Smooth muscle cell (in vitro differentiated cells): ENCODE measurements around the gene TRIP12. TPM values are rescaled to one million over a fixed set of nuclear protein-coding genes. Genes with fewer than 3 reads are reported as not detected.

ENCODE experiments used
- DNase-seq: peaks from one replicate; lab custom pipeline; 2025; ENCODE audit not compliant: unreplicated experiment; lab: John Stamatoyannopoulos, UW
- H2AFZ ChIP-seq: fragments of 200-600 bp; sonication (generic); 2 replicates; pipeline ENCODE4 v1.6.0; 2016; ENCODE audit warnings: antibody characterized with exemption, low read depth, mild to moderate bottlenecking
- H3F3A ChIP-seq: fragments of 200-600 bp; sonication (generic); 2 replicates; pipeline ENCODE4 v1.6.0; 2017; ENCODE audit warnings: antibody characterized with exemption, low read depth
- H3K27ac ChIP-seq: fragments of 200-600 bp; sonication (generic); 2 replicates; pipeline ENCODE4 v1.5.1; 2016; ENCODE audit warnings: low read depth, mild to moderate bottlenecking
- H3K27me3 ChIP-seq: fragments of 200-600 bp; sonication (generic); 2 replicates; pipeline ENCODE4 v1.6.1; 2016; ENCODE audit warnings: low read depth, mild to moderate bottlenecking
- H3K36me3 ChIP-seq: fragments of 200-600 bp; sonication (generic); 2 replicates; pipeline ENCODE4 v1.5.1; 2016; ENCODE audit warnings: low read depth
- H3K4me1 ChIP-seq: fragments of 200-600 bp; sonication (generic); 2 replicates; pipeline ENCODE4 v1.5.1; 2016; ENCODE audit warnings: low read depth
- H3K4me2 ChIP-seq: fragments of 200-600 bp; sonication (generic); 2 replicates; pipeline ENCODE4 v1.6.0; 2016; ENCODE audit warnings: mild to moderate bottlenecking
- H3K4me3 ChIP-seq: fragments of 200-600 bp; sonication (generic); 2 replicates; pipeline ENCODE4 v1.5.1; 2016; ENCODE audit warnings: mild to moderate bottlenecking
- H3K79me2 ChIP-seq: fragments of 200-600 bp; sonication (generic); 2 replicates; pipeline ENCODE4 v1.6.0; 2016; ENCODE audit warnings: low read depth, mild to moderate bottlenecking
- H3K9ac ChIP-seq: fragments of 200-600 bp; sonication (generic); 2 replicates; pipeline ENCODE4 v1.6.0; 2016; ENCODE audit warnings: low read depth
- H3K9me3 ChIP-seq: fragments of 200-600 bp; sonication (generic); replicated peaks from 2 replicates; pipeline ENCODE4 v1.5.1; 2016; ENCODE audit warnings: low read depth
- H4K20me1 ChIP-seq: fragments of 200-600 bp; sonication (generic); 2 replicates; pipeline ENCODE4 v1.6.0; 2016; ENCODE audit warnings: low read depth
- WGBS: methylation state at CpG from one replicate; pipeline ENCODE4 v1.1.7; 2016; ENCODE audit warnings: low lambda C conversion rate; 5-methylcytosine and 5-hydroxymethylcytosine counted together
- polyA plus RNA-seq: library from polyadenylated mRNA; unstranded; fragments of >200 nt; fragmentation: Nextera tagmentation; extraction: Ambion mirVana; gene quantifications from 2 replicates; pipeline ENCODE4 v1.2.1, GENCODE V29; 2016
- total RNA-seq: library from RNA; depleted of rRNA; stranded (reverse); fragments of >200 nt; gene quantifications from 2 replicates; pipeline ENCODE4 v1.2.3, GENCODE V29; 2014
- TF ChIP-seq, protein P1 (sequence below): fragments of 200-600 bp; sonication (generic); IDR thresholded peaks from 2 replicates; pipeline ENCODE4 v1.5.1; 2017; ENCODE audit warnings: borderline replicate concordance, mild to moderate bottlenecking, antibody characterized with exemption; ENCODE audit not compliant: insufficient read depth, poor library complexity, severe bottlenecking

Gene TRIP12
- total and polyA plus RNA-seq, 2 experiments from 2014 or later = 45.5 to 103 TPM

DNA sequence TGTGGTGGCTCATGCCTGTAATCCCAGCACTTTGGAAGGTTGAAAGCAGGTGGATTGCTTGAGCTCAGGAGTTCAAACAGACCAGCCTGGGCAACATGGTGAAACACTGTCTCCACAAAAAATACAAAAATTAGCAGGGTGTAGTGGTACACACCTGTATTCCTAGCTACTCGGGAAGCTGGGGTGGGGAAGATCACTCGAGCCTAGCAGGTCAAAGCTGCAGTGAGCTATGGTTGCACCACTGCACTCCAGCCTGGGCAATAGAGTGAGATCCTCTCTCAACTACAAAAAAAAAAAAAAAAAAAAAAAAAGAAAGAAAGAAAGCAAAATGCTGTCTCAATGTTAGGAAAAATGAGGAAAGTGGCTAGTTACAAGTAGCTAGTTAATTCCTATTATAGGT, 56.8 kb downstream of the TRIP12 start:
- no peaks in the 10 kb centered on the region for H3K27me3 ChIP-seq
- no peak for DNase-seq
- no peaks in the 10 kb centered on the region for H3K4me1 ChIP-seq
- no peaks in the 10 kb centered on the region for H3K36me3 ChIP-seq
- TF ChIP-seq, protein P1, sequence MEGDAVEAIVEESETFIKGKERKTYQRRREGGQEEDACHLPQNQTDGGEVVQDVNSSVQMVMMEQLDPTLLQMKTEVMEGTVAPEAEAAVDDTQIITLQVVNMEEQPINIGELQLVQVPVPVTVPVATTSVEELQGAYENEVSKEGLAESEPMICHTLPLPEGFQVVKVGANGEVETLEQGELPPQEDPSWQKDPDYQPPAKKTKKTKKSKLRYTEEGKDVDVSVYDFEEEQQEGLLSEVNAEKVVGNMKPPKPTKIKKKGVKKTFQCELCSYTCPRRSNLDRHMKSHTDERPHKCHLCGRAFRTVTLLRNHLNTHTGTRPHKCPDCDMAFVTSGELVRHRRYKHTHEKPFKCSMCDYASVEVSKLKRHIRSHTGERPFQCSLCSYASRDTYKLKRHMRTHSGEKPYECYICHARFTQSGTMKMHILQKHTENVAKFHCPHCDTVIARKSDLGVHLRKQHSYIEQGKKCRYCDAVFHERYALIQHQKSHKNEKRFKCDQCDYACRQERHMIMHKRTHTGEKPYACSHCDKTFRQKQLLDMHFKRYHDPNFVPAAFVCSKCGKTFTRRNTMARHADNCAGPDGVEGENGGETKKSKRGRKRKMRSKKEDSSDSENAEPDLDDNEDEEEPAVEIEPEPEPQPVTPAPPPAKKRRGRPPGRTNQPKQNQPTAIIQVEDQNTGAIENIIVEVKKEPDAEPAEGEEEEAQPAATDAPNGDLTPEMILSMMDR = no peak
- peaks cover 94% of the 10 kb centered on the region for H3K79me2 ChIP-seq
- no peak overlapping the region for H3K4me2 ChIP-seq
- 100% methylated on average over 2 of the region's 2 CpGs for WGBS
- no peaks in the 10 kb centered on the region for H3F3A ChIP-seq
- H3K9ac ChIP-seq = no peak overlapping the region
- H3K27ac ChIP-seq = no peak overlapping the region
- H4K20me1 ChIP-seq = peaks cover 95% of the 10 kb centered on the region
- H2AFZ ChIP-seq = no peak overlapping the region
- no peak overlapping the region for H3K4me3 ChIP-seq
- no peaks in the 10 kb centered on the region for H3K9me3 ChIP-seq

DNA sequence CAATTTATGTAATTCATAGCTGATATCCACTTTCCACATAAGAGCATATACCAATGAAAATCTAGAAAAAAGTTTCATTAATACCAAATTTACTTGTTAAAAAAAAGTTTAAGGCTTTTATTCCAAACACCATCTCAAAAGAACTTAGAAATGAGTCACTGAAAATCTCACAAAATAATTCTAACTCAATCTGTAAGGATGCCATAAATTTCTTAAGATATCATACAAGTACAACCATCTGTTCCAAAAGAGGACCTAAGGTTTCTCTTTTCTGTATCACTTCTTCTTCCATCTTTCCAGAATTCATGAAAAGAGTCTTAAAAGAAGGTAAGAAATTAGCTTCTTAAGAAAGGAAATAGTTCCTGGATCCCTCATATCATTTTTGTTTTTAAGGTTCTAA, 60.4 kb downstream of the TRIP12 start:
- Histone ChIP-seq H3K27ac (no peak overlapping the region), H4K20me1 (peaks cover 93% of the 10 kb centered on the region), H3K4me1 (no peaks in the 10 kb centered on the region), H3K9ac (no peak overlapping the region), H3K9me3 (no peaks in the 10 kb centered on the region), H3K36me3 (peaks cover 7% of the 10 kb centered on the region), H3K27me3 (no peaks in the 10 kb centered on the region), H3K79me2 (peaks cover 90% of the 10 kb centered on the region), H3F3A (no peaks in the 10 kb centered on the region), H2AFZ (no peak overlapping the region), H3K4me3 (no peak overlapping the region), H3K4me2 (no peak overlapping the region)
- no peak for DNase-seq
- TF ChIP-seq, protein P1 = no peak

DNA sequence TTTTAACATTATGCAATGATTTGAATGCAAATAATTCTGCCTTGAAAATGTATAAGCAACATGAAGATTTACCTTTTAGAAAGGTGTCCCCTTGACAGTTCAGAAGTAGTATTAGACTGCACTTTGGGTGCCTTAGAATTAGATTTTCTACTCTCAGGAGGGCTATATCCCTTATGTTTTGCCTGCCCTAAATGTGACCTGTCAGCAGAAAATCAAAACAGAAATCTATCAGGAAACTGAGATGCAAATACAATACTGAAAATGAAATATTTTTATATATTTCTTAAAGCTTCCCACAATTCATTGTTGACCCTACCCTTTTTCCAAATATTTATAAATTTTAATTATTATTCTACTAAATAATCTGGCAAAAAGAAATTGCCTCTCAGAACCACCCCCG, 61.5 kb downstream of the TRIP12 start:
- TF ChIP-seq, protein P1 = no peak
- Histone ChIP-seq H3K27ac (no peak overlapping the region), H3K9me3 (no peaks in the 10 kb centered on the region), H3K27me3 (no peaks in the 10 kb centered on the region), H3F3A (no peaks in the 10 kb centered on the region), H3K4me1 (no peaks in the 10 kb centered on the region), H4K20me1 (peaks cover 92% of the 10 kb centered on the region), H3K4me2 (no peak overlapping the region), H3K9ac (no peak overlapping the region), H2AFZ (no peak overlapping the region), H3K36me3 (peaks cover 7% of the 10 kb centered on the region), H3K79me2 (peaks cover 90% of the 10 kb centered on the region), H3K4me3 (no peak overlapping the region)
- WGBS = 97% methylated on average over 1 of the region's 1 CpG
- DNase-seq = no peak

DNA sequence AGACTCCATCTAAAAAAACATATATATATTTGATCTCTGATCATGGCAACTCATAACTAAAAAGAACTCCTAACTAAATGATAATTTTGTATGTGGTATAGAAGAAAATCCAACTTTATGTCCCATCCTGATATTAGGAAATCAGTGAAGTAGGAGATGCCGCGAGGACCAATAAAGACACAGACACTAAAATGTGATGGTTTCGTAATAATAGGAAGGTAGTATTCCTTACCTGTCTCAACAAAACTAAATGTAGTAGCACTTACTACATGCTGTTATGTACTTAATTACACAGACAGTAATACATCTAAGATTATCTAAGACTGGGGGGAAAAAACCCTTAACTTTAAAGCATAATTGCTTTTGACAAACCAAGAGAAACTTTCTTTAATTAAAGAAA, 63.5 kb downstream of the TRIP12 start:
- Histone ChIP-seq H3K27me3 (no peaks in the 10 kb centered on the region), H3K27ac (no peak overlapping the region), H3K4me1 (no peaks in the 10 kb centered on the region), H3K4me3 (no peak overlapping the region), H3K9me3 (no peaks in the 10 kb centered on the region), H3K9ac (no peak overlapping the region), H3F3A (no peaks in the 10 kb centered on the region), H3K36me3 (peaks cover 7% of the 10 kb centered on the region), H4K20me1 (peaks cover 88% of the 10 kb centered on the region), H3K4me2 (no peak overlapping the region), H3K79me2 (peaks cover 86% of the 10 kb centered on the region), H2AFZ (no peak overlapping the region)
- no peak for DNase-seq
- TF ChIP-seq, protein P1 = no peak
- 92% methylated on average over 3 of the region's 3 CpGs for WGBS
